A549 (cell line): ENCODE results near the gene DLG2. TPM values are rescaled to one million over a fixed set of nuclear protein-coding genes. Genes with fewer than 3 reads are reported as not detected.

Experiments
- ATAC-seq, 2 experiments: fragments of 200-7000 bp in 1 of 2; fragments of >200 bp in 1 of 2; cut with Nextera tagmentation in 1 of 2; cut with Tn5 transposase in 1 of 2; 3 replicates each; pipeline versions ENCODE4 v1.8.0 to v1.9.1; 2018 to 2020; ENCODE audit warnings: mild to moderate bottlenecking in 1 of 2, moderate library complexity in 1 of 2
- CTCF ChIA-PET: fragments of 300-600 bp; sonication (Branson Sonifier 250); formaldehyde crosslinking; extraction: SDS; loops from one replicate; lab custom pipeline; 2021; ENCODE audit warnings: antibody characterized with exemption, inconsistent platforms; lab: Yijun Ruan, JAX
- POLR2A ChIA-PET: fragments of 350-600 bp; formaldehyde crosslinking; extraction: SDS; loops from one replicate; lab custom pipeline; 2021; ENCODE audit warnings: antibody characterized with exemption, inconsistent platforms; lab: Yijun Ruan, JAX
- DNase-seq, 2 experiments: peaks; one replicate each; pipeline versions ENCODE4 v3.0.0 to v3.0.0-alpha.2; 2011 to 2016; ENCODE audit warnings: low read depth in 1 of 2, low spot score in 1 of 2
- FAIRE-seq: peaks from 2 replicates; lab custom pipeline; 2011; peaks lifted over from hg19 to GRCh38; lab: Jason Lieb, UNC
- H3K27ac ChIP-seq, 2 experiments: fragments of >200 bp; sonication (Bioruptor Twin); formaldehyde crosslinking; 3 replicates each; pipeline ENCODE4 v1.5.1; 2016 to 2017
- H3K4me1 ChIP-seq: fragments of >200 bp; sonication (Bioruptor Twin); formaldehyde crosslinking; 3 replicates; pipeline ENCODE4 v1.6.1; 2016
- H3K4me2 ChIP-seq: fragments of >200 bp; sonication (Bioruptor Twin); formaldehyde crosslinking; 3 replicates; pipeline ENCODE4 v1.6.1; 2016
- H3K4me3 ChIP-seq: fragments of >200 bp; sonication (Bioruptor Twin); formaldehyde crosslinking; 3 replicates; pipeline ENCODE4 v1.5.1; 2016
- H3K9me3 ChIP-seq: fragments of >200 bp; sonication (Bioruptor Twin); formaldehyde crosslinking; 3 replicates; pipeline ENCODE4 v1.6.1; 2016
- ATOH8 ChIP-seq: fragments of 250-450 bp; sonication (Bioruptor Pico); IDR thresholded peaks from 2 replicates; pipeline ENCODE4 v1.5.0; 2020; ENCODE audit warnings: low read depth, mild to moderate bottlenecking, moderate library complexity
- BCL3 ChIP-seq: fragments of >200 bp; sonication (Bioruptor Twin); formaldehyde crosslinking; IDR thresholded peaks from 3 replicates; pipeline ENCODE4 v1.6.1; 2016
- CHD4 ChIP-seq: fragments of 200-600 bp; sonication (generic); IDR thresholded peaks from 2 replicates; pipeline ENCODE4 v1.6.1; 2016; ENCODE audit warnings: antibody characterized with exemption, mild to moderate bottlenecking, borderline replicate concordance
- CTCF ChIP-seq: fragments of >200 bp; sonication (Bioruptor Twin); formaldehyde crosslinking; IDR thresholded peaks from 3 replicates; pipeline ENCODE4 v1.5.1; 2016
- E2F6 ChIP-seq: IDR thresholded peaks from 2 replicates; pipeline ENCODE4 v1.6.1; 2012; ENCODE audit warnings: low read depth, borderline replicate concordance
- ELK1 ChIP-seq: fragments of 150-350 bp; IDR thresholded peaks from 2 replicates; pipeline ENCODE4 v1.6.1; 2014; ENCODE audit warnings: low read depth, mild to moderate bottlenecking, low read length
- EP300 ChIP-seq, 2 experiments: fragments of >200 bp; sonication (Bioruptor Twin); formaldehyde crosslinking; IDR thresholded peaks; 2 replicates in 1 of 2; 3 replicates in 1 of 2; pipeline ENCODE4 v1.6.1; 2016 to 2017
- FOSL2 ChIP-seq, 2 experiments: fragments of 450-650 bp in 1 of 2; fragments of >200 bp in 1 of 2; sonication (Bioruptor Twin) in 1 of 2; formaldehyde crosslinking; IDR thresholded peaks; 2 replicates each; pipeline versions ENCODE4 v1.5.0 to v1.6.1; 2016 to 2020; ENCODE audit warnings: mild to moderate bottlenecking in 1 of 2, moderate library complexity in 1 of 2
- GATA3 ChIP-seq: IDR thresholded peaks from 2 replicates; pipeline ENCODE4 v1.6.1; 2012; ENCODE audit warnings: borderline replicate concordance
- HDAC2 ChIP-seq: fragments of 200-600 bp; sonication (generic); IDR thresholded peaks from 2 replicates; pipeline ENCODE4 v1.6.1; 2016
- HES2 ChIP-seq: fragments of >200 bp; sonication (Bioruptor Twin); formaldehyde crosslinking; IDR thresholded peaks from 2 replicates; pipeline ENCODE4 v1.6.1; 2016
- MAFK ChIP-seq: fragments of 450-650 bp; IDR thresholded peaks from 2 replicates; pipeline ENCODE4 v1.6.1; 2014; ENCODE audit not compliant: partially characterized antibody
- MAZ ChIP-seq: fragments of 150-350 bp; IDR thresholded peaks from 2 replicates; pipeline ENCODE4 v1.6.1; 2014; ENCODE audit warnings: antibody characterized with exemption, low read depth, low read length, borderline replicate concordance
- POLR2A ChIP-seq: IDR thresholded peaks from 2 replicates; pipeline ENCODE4 v1.6.1; 2012; ENCODE audit warnings: mild to moderate bottlenecking, low read length
- RAD21 ChIP-seq, 2 experiments: fragments of >200 bp in 1 of 2; sonication (Bioruptor Twin) in 1 of 2; formaldehyde crosslinking in 1 of 2; IDR thresholded peaks in 1 of 2; conservative IDR thresholded peaks in 1 of 2; 2 replicates in 1 of 2; 3 replicates in 1 of 2; pipeline ENCODE4 v1.6.1; 2012 to 2018; ENCODE audit warnings: inconsistent platforms in 1 of 2
- RARB ChIP-seq: fragments of 250-450 bp; sonication (Bioruptor Pico); IDR thresholded peaks from 2 replicates; pipeline ENCODE4 v1.8.0; 2021; ENCODE audit warnings: mild to moderate bottlenecking, moderate library complexity
- RNF2 ChIP-seq: fragments of 200-600 bp; sonication (generic); IDR thresholded peaks from 2 replicates; pipeline ENCODE4 v1.6.1; 2016; ENCODE audit warnings: low read depth, mild to moderate bottlenecking, antibody characterized with exemption, moderate library complexity, borderline replicate concordance
- TFCP2L1 ChIP-seq: fragments of 250-450 bp; sonication (Bioruptor Pico); IDR thresholded peaks from 2 replicates; pipeline ENCODE4 v1.5.0; 2021; ENCODE audit warnings: mild to moderate bottlenecking
- TP53 ChIP-seq: fragments of 250-450 bp; sonication (Bioruptor Pico); IDR thresholded peaks from 2 replicates; pipeline ENCODE4 v1.5.0; 2021; ENCODE audit warnings: mild to moderate bottlenecking, moderate library complexity
- ZC3H11A ChIP-seq: fragments of 450-650 bp; IDR thresholded peaks from 2 replicates; pipeline ENCODE4 v1.6.1; 2014; ENCODE audit warnings: antibody characterized with exemption, mild to moderate bottlenecking
- ZFP36 ChIP-seq: fragments of 450-650 bp; IDR thresholded peaks from 2 replicates; pipeline ENCODE4 v1.6.1; 2014; ENCODE audit warnings: borderline replicate concordance; ENCODE audit not compliant: partially characterized antibody
- ZNF302 ChIP-seq: fragments of 250-450 bp; sonication (Bioruptor Pico); IDR thresholded peaks from 2 replicates; pipeline ENCODE4 v1.9.0; 2021; ENCODE audit warnings: inconsistent platforms, mild to moderate bottlenecking, moderate library complexity
- WGBS: methylation state at CpG from one replicate; pipeline ENCODE4 v1.1.6; 2017; ENCODE audit errors: missing lambda C conversion rate; 5-methylcytosine and 5-hydroxymethylcytosine counted together
- polyA plus RNA-seq, 4 experiments: library from polyadenylated mRNA; depleted of rRNA in 3 of 4; stranded (reverse); fragments of >200 nt; fragmentation: RNase III in 1 of 4; extraction: RNeasy Plus Mini Kit Qiagen cat#74134 plus additional on column Dnase treatment in 1 of 4; gene quantifications; 2 replicates in 3 of 4; 3 replicates in 1 of 4; pipeline ENCODE4 v1.2.3, GENCODE V29; 2011 to 2017

The DLG2 gene
- polyA plus RNA-seq, 2 of the 4 experiments (the other 2 are of a cell fraction) = 0.26 to 0.79 TPM

- TF ChIP-seq FOSL2 (IDR thresholded peaks at IDR 0.05) = no peak
- no peak for TF ChIP-seq FOSL2 (CRISPR knock-in tag; IDR thresholded peaks at IDR 0.05)
- no peak for TF ChIP-seq RARB (CRISPR knock-in tag)
- no peak for TF ChIP-seq GATA3
- no peak for TF ChIP-seq RAD21 (conservative IDR thresholded peaks at IDR 0.05 in 1 of 2, IDR thresholded peaks at IDR 0.05 in 1 of 2)
- TF ChIP-seq ATOH8 (CRISPR knock-in tag) = no peak
- TF ChIP-seq MAZ = no peak
Observed at GRCh38 chr11:84675396-84676025, 951.6 kb downstream of the DLG2 start (continued).

GRCh38 chr11:84673753-84674152 lies 953.4 kb downstream of the DLG2 start:
- no peak for ATAC-seq
- no peak for FAIRE-seq
- ChIA-PET CTCF (no interaction called here), POLR2A (no interaction called here)
- Histone ChIP-seq H3K4me2 (no peak overlapping the region), H3K27ac (no peak overlapping the region), H3K9me3 (no peaks in the 10 kb centered on the region), H3K4me3 (no peak overlapping the region), H3K4me1 (no peaks in the 10 kb centered on the region)
- no peak for TF ChIP-seq ZFP36
- no peak for TF ChIP-seq CTCF
- no peak for TF ChIP-seq BCL3
- no peak for TF ChIP-seq POLR2A
- TF ChIP-seq EP300 (IDR thresholded peaks at IDR 0.05) = no peak
- no peak for TF ChIP-seq HES2
- TF ChIP-seq ATOH8 (CRISPR knock-in tag) = no peak
- no peak for TF ChIP-seq TP53
- TF ChIP-seq HDAC2 = no peak
- TF ChIP-seq ZNF302 (CRISPR knock-in tag) = no peak
- no peak for TF ChIP-seq FOSL2 (IDR thresholded peaks at IDR 0.05)
- no peak for TF ChIP-seq FOSL2 (CRISPR knock-in tag; IDR thresholded peaks at IDR 0.05)
- DNase-seq = no peak

- ChIA-PET POLR2A (no interaction called here), CTCF (no interaction called here)
- H3K4me1 ChIP-seq = no peaks in the 10 kb centered on the region
- DNase-seq (peak in 1 of 2 experiments; percentile 3), FAIRE-seq (no peak), ATAC-seq (no peak)
- TF ChIP-seq RARB (CRISPR knock-in tag) = no peak
- TF ChIP-seq MAZ = no peak
- no peak for TF ChIP-seq E2F6
- TF ChIP-seq ELK1 = no peak
- TF ChIP-seq RNF2 = no peak
- no peak for TF ChIP-seq MAFK
- TF ChIP-seq FOSL2 (IDR thresholded peaks at IDR 0.05) = no peak
- no peak for TF ChIP-seq FOSL2 (CRISPR knock-in tag; IDR thresholded peaks at IDR 0.05)
- no peak for TF ChIP-seq RAD21 (conservative IDR thresholded peaks at IDR 0.05 in 1 of 2, IDR thresholded peaks at IDR 0.05 in 1 of 2)
- TF ChIP-seq CTCF = no peak
- no peak for TF ChIP-seq ZC3H11A
- TF ChIP-seq TFCP2L1 = no peak
- no peak for TF ChIP-seq CHD4
- TF ChIP-seq HES2 = no peak
- no peak overlapping the region for H3K4me3 ChIP-seq
- H3K9me3 ChIP-seq = no peaks in the 10 kb centered on the region
- WGBS = 9% methylated on average over 4 of the region's 4 CpGs
- no peak overlapping the region for H3K27ac ChIP-seq
- H3K4me2 ChIP-seq = no peak overlapping the region
Observed at GRCh38 chr11:84671325-84671999, 955.7 kb downstream of the DLG2 start.
